HG02678 (cell line): ENCODE measurements around the gene ARSJ.
A peak's percentile ranks its signal among the peaks of the same experiment; 100 is the strongest.
"Not testable (repeated sequence)": the region's sequence is repeated elsewhere in the genome, so short reads cannot be mapped to it uniquely, and the experiment has no call there.

ENCODE experiments used
- ATAC-seq: cut with Tn5 transposase; IDR thresholded peaks from one replicate; pipeline ENCODE4 v1.9.1; 2021; ENCODE audit warnings: mild to moderate bottlenecking, moderate library complexity; ENCODE audit not compliant: unreplicated experiment

ARSJ gene

DNA sequence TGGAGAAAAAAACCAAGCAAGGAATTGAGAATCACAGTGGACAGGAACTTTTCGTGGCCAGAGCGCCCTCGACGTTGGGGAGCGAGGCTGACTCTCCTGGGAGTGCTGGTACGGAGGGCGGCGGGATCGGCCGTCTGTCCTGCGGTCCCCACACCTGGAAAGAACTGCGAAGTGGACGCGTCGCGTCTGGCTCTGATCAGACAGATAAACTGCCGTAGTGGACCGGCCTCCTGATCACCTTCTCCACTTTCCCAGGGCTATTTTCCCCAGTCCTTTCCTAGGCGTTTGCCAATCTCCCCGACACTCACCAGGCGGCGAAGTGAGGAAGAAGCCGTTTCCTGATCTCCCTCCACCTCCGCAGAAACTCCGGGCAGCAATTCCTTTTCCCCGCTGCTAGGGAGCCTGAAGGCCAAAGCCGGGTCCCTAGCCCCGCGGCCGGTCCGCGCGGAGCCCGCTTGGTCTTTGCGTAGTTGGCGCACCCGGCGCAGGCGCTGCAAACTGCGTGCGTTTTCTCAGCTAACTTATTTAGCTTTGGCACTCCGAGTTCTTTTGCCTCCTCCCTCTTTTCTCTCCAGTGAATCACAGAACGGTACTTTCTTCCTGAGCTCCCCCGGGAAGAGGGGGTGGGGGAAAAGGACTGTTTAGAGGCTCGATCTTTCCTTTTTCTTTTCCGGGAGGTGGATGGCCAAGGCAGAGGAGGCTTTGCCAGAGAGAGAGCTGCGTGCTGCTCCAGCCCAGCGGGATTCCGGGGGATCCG lies at the start of gene ARSJ:
ARSJ (minus strand) TSS at position 500 of the 757 bp plus-strand sequence. CDS start 813 bp downstream, outside the sequence.
- ATAC-seq, result no peak

DNA sequence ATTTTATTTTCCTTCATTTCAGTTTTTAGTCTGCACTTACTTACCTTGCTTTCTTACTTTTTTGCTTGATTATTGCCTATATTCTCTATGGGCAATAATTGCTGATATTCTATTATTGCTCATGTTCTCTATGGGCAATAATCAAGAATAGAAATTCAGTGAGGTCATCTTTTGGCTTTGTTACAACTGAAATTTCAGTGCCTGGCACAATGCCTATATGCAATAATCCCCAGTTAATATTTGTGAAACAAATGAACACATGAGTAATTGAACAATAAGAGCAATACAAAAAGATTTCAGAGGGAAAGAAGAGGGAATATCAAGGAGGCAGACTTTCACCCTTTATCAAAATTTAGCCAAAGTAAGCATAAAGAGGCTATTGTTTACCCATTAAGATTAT lies 48.6 kb upstream of the ARSJ start:
- no peak for ATAC-seq

DNA sequence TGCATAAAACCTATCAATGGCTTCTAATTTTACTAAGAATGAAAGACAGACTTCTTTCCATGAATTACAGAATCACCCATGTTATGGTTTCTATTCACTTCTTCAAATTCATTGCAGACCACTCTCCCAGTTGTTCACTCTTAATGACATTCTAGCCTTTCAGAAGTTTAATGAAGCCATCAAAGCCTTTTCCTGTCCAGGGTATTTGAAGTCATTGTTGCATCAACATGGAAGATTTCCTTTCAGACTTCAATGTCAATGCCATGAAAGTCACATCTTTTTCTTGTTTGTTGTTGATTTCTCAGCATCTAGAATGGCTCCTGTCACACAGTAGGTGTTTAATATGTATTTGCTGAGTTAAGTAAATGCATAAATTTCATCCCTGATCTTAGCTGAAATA lies 48.1 kb upstream of the ARSJ start:
- no peak for ATAC-seq

DNA sequence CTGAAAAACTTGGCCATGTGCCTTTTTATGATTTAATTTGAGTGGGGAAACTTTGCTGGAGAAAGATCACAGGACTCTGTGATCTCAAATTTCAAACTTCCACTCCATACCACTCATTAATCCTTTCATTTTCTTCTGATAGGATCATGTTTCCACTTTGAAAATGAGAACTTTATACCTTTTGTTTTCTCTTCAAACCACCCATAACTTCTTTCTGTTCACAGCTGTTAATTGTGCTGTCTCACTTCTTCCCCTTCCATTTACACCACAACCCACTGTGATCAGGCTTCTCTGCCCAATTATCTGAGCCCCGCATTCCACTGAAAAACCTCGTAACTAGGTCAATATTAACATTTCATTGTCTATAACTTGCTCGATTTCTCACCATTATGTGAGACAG lies 47.0 kb upstream of the ARSJ start:
- no peak for ATAC-seq

DNA sequence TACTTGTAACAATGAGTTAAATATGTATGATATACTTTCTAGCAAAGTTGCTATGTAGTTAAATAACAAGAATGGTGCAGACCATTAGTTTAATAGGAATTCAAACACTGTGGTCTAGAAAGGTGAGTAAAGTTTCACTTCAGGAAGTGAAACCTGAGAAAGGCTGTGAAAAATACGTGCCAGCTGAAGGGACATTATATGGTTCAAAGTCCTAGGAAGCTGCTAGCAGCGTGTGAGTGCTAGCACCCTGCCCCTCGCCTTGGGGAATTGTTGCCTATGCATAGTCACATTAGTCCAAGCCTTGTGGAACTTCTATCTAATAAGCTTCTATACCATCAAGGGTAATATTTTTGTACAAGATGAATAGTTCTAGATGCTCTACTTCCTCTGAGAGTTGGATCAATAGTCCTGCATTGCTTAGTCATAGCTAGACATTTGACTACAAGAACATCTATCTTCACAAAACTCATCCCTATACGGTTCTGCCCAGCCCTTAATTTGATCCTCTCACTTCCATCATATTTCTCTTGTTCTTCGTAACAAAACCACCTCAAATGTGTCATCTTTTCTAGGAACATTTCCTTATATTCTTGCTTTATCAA lies 45.8 kb upstream of the ARSJ start:
- ATAC-seq, result peak; percentile 84

DNA sequence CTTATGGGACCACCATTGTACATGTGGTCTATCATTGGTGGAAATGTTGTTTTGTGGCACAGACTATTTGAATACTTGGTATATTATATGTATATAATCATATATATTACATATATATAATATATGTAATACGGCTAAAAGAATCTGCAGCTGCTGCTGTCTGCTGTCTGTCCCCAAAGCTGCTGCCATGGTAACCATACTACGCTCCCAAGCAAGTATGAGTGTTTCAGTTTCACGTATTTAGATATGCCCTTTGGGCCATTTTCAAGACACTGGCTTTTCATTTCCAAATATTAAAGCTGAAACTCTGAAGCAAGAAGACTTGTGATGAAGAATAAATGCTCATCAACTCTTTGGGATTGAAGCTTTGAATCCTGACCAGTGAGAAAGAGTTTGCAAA lies 42.0 kb upstream of the ARSJ start:
- ATAC-seq, result no peak

DNA sequence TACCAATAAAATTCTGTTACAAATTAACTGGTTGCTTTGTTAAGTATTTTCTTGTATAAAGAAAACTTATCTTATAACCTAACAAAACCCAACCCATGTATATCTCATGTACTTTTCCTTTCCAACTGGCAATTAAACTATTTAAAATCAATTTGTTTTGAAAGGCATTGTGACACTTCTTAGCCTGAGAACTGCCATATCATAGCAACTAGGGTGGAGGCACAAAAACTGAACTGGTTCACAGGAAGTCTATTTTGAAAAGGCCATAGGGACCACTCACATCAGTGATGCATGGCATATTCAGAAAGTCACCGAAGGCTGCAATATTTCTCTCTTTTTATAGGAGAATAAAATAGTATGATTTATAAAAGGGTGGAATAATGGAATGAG lies 40.5 kb upstream of the ARSJ start:
- no peak for ATAC-seq

DNA sequence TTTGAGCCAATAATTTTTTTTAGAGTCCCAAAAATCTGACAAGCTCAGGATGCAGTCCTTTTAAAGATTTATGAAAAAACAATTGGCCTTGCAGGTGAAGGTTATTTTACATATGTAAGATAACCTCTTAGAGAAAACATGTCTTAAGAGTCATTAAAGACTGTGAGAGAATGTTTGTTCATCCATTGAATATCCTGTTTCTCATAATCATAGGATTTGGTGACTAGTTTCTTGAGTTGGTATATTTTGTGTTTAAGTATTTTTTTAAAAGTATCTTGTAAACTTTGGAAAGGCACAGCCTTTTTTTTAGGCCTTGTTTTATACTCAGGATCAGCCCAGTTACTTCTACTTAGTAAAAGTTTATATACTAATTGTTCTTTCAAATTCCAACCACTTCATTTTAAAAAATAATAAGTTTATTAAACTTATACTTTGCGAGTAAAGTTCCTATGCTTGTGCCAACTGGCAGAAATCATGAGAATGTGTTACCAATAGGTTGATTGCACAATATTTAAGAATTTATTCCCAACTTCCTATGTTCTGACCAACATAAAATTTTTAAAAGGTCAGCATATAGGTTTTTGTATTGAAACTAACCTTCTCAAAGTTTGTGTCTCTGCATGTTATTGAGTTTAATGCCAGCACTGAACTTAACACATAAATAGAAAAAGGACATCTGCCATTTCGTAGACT lies 40.0 kb upstream of the ARSJ start:
- ATAC-seq, result no peak

DNA sequence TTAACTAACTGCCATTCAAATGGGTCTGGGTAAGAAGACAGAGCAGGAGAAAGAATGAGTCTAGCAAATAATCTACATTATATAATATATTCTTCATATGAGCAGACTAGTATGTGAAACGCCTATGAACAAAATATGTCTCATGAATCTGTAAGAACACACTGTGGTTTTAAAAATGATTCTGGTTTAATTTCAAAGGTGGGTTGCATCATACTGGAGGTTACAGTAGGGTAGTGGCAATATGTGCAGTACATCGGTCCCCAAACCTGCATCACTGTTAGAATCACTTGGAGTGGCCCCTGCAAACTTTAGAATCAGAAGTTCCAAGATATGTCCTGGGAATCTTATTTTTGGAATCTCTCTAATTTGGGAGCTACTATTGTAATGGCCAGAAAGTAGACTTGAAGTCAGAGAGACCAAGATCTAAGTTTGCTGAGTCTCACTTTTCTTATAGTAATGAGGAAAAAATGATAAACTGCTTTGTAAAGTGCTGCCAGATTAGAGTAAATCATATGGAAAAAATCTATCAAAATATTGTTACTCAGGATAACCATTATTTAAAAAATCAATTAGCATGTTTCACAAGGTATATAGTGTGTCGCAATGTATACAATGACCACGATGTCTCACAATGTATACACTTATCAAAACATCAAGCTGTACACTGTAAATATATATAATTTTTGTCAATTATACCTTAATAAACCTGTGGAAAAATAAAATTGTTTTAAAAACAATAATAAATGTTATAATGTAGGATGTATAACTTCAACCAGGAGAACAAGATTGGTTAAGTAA lies 37.9 kb upstream of the ARSJ start:
- ATAC-seq, result no peak

DNA sequence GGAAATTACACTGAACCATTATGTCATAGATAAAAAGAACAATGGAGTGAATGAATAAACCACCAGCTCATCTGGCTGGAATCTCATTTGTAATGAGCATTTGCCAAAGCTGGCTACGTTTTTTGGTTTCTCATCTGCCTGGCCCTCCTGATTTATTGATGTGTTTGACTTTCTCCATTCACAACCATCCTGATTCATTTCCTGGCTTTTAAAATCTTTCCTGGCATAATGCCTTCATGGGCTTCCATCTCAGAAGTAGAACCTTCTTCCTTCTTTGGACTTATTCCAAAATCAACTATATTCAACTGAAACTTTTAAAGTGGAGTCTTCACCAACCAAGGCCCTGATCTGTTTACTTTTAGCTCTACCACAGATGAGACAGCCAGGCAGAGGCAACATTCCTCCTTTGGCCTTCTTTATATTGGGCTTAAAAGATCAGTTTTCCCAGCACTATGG lies 36.0 kb upstream of the ARSJ start:
- ATAC-seq, result no peak

DNA sequence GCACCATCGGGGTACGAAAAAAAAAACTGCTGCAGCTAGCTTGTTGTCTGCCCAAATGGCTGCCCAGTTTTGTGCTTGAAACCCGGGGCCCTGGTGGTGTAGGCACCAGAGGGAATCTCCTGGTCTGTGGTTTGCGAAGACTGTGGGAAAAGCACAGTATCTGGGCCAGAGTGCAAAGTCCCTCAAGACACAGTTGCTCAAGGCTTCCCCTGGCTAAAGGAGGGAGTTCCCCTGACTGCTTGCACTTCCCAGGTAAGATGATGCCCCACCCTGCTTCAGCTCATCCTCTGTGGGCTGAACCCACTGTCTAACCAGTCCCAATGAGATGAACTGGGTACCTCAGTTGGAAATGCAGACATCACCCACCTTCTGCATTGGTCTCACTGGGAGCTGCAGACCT lies 33.8 kb upstream of the ARSJ start:
- ATAC-seq, result not testable (repeated sequence)

DNA sequence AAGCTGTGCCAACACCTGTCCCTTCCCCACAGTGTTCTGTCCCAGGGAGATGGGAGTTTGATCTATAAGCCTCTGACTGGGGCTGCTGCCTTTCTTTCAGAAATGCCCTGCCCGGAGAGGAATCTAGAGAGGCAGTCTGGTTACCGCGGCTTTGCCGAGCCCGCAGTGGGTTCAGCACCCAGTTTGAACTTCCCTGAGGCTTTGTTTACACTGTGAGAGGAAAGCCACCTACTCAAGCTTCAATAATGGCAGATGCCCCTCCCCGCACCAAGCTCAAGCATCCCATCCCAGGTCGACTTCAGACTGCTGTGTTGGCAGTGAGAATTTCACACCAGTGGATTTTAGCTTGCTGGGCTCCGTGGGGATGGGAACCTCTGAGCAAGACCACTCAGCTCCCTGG lies 33.3 kb upstream of the ARSJ start:
- ATAC-seq, result no peak

DNA sequence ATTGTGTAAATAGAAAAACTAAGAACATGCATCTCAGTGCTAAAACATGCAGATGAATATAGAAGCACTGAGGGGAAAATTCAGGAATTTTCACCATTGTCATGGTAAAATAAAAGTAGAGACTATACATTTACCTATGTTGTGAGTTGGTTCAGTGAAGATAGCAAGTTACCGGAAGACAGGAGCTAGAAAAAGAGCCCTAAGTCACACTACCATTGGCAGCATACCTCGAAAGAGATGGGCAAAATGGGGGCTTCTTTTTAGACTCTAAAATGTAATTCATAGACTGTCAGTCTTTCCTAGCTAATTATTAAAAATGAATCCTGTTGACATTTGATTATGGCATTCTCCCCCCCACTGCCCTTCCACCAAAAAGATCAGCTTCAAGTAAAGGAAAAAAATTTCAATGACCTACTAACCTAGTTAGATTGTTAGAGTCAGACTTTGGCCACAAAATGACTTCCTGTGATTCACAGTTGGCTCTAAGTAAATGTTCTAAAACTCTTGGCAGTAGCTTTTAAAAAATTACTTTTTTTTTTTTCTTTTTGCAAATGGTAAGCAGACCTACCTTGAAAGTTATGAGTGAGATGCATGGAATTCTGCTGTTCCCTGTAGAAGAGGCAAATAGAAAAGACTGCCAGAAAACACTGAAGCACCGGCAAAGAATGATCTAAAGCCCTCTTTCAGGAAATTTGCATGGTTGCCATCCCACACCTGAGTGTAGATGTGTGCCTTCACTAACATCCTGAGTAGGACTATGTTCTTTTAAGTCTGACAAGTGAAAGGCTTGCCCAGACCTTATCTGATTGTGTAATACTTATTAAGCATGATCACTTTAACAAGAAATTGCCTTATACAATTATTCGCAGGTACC lies 26.4 kb upstream of the ARSJ start:
- ATAC-seq, result no peak

DNA sequence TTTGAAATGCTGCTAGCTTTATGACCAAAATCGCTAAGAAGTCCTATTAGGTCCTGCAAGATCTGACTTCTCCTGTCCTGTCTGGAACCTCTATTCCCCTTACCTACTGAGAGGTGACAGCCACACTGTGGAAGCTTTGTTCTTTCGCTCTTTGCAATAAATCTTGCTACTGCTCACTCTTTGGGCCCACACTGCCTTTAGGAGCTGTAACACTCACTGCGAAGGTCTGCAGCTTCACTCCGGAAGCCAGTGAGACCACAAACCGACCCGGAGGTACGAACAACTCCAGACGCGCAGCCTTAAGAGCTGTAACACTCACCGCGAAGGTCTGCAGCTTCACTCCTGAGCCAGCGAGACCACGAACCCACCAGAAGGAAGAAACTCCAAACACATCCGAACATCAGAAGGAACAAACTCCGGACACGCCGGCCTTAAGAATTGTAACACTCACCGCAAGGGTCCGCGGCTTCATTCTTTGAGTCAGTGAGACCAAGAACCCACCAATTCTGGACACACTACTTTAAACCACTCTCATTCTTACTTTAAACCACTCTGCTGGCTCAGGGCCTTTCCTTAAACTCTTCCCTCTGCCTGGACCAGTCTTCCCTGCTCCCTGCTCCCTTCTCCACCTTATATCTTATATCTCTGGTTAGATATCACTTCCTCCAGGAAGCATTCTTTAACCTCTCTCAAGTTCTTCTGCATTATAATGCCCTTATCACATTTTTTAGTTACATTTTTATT lies 25.2 kb upstream of the ARSJ start:
- not testable (repeated sequence) for ATAC-seq

DNA sequence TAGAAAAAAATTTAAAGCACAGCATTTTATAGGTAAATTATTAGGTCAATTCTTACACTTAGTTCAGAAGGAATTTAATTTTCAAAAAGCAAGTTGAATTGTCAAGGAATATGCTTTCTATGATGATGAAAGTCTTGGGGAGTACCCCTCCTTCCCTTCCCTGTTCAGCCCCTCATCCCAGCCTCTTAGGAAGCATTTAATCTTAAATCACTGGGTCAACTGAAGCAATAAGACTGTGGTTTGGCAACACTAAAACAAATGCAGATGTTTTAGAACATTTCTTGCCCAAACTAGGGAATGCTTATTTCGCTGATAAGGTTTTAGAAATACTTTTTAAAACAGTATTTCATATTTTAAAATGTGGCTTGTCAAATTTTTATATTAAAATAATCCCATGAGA lies 19.1 kb upstream of the ARSJ start:
- no peak for ATAC-seq

DNA sequence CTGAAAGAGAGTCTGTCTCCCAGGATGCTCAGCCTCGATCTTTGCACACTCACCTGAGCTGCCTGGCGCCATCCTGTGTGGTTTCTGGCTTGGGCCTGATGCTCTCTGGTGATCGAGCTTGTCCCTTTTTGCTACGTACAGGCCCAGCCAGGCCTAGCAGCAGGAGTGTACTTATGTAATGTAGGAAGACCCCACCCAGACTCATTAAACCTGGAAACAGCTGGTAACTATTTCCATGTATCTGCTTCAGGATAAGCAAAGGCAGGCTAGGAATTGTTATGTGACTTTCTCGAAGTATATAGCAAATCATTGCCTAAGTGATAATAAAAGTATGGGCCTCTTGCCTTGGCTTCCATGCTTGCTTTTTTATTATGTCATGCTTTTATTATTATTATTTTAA lies 18.6 kb upstream of the ARSJ start:
- ATAC-seq, result no peak

DNA sequence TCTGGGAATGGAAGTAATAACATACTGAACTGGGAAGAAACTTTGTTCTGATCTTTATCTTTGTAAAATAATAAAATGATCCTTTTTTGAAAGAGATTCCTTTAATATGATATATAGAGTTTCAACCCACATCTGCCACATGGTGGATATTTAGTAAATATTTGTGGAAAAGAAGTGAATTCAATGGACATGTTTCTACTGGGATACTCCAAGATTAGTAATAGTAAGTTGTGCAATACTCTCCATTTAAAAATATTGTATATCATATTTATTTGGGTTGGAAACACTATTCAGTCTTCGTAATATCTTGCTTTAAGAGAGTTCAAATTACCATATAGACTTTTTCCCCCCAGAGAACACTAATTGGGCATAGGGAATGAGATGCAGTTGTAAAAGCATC lies 17.8 kb upstream of the ARSJ start:
- no peak for ATAC-seq

DNA sequence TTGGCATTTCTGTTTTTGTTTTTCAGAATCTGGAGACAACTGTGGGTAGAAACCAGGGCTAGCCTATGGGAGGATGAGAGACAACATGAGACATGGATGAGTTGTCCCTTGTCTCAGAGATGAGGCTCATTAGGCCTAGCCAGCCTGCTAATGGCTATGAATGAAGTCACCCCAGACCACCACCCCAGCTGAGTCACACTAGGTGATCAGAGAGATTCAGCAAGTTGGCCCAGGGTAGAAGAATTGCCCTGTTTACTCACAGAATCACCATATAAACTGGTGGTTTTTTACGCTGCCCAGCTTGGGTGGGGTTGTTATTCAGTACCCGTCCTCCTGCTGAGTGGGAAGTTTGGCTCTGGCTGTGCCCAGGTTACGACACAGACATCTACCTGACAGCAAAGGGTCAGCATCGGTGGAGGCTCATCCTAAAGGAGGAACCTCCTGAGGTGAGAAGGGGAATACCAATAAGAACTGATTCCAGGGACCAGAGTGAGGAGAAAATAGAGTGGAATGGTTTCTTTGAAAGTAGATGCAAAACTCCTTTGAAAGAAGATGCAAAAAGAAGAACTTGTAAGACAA lies 17.2 kb upstream of the ARSJ start:
- no peak for ATAC-seq

DNA sequence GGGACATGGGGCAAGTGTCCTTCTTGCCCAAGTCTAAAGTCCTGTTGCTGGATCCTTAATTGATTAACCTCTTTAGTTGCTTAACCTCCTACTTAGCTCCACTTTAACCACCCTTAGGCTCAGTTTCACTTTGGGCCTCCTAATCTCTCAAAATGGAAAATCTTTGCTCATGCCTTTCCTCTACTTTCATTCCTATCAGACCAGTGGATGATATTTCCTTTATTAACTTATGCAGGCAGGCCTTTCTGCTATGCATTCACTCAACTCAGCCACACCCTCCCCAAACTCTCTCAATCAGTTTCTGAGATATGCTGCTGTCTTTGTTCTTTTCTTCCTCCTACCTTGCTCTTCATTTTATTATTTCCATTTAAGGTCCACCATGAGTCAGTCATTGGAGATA lies 14.4 kb upstream of the ARSJ start:
- ATAC-seq, result no peak
